ENCODE measurements around the gene ZFHX3.

DNA sequence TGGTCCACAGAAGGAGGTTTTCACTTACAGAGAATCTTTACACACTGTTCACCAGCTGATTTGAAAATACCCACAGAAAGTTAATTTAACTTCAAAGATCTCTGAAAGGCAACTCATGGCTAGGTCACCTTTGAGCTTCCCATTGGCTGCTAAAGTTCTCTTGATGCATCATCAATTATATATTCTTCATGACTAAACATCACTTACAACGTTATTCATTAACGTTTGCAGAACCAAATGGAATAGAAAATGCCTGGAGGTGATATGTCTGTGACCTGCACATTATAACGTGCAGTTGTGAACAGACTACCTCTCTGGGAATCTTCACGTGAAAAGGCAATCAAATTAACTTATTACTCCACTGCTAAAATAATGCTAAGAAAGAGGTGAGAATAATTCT is 238.5 kb downstream of the ZFHX3 start:
- no peak for TF ChIP-seq POLR2A (IDR thresholded peaks at IDR 0.05)
- TF ChIP-seq, protein P1, sequence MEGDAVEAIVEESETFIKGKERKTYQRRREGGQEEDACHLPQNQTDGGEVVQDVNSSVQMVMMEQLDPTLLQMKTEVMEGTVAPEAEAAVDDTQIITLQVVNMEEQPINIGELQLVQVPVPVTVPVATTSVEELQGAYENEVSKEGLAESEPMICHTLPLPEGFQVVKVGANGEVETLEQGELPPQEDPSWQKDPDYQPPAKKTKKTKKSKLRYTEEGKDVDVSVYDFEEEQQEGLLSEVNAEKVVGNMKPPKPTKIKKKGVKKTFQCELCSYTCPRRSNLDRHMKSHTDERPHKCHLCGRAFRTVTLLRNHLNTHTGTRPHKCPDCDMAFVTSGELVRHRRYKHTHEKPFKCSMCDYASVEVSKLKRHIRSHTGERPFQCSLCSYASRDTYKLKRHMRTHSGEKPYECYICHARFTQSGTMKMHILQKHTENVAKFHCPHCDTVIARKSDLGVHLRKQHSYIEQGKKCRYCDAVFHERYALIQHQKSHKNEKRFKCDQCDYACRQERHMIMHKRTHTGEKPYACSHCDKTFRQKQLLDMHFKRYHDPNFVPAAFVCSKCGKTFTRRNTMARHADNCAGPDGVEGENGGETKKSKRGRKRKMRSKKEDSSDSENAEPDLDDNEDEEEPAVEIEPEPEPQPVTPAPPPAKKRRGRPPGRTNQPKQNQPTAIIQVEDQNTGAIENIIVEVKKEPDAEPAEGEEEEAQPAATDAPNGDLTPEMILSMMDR (IDR thresholded peaks at IDR 0.05), result no peak

All from uterus (tissue), 2 donors.